ENCODE results near the gene PHACTR3. TPM values are rescaled to one million over a fixed set of nuclear protein-coding genes. Genes with fewer than 3 reads are reported as not detected.

PHACTR3 gene
- total RNA-seq, 1 experiment from 2014 or later = 30.6 TPM

GRCh38 chr20:59788811-59789397, 184.6 kb downstream of the PHACTR3 start:
- Histone ChIP-seq H3K9me2 (replicated peaks; ENCODE audit: low read length) (no peaks in the 10 kb centered on the region), H3K79me2 (ENCODE audit: low read length) (no peaks in the 10 kb centered on the region), H3K9me3 (ENCODE audit: low read length) (no peaks in the 10 kb centered on the region), H3K36me3 (ENCODE audit: low read depth, low read length) (no peaks in the 10 kb centered on the region), H3K9ac (ENCODE audit: low read length) (no peak overlapping the region), H3K27me3 (ENCODE audit: low read length) (no peaks in the 10 kb centered on the region), H4K20me1 (ENCODE audit: low read length) (no peaks in the 10 kb centered on the region), H3K4me3 (ENCODE audit: low read length) (no peak overlapping the region), H3K4me1 (ENCODE audit: insufficient read depth, low read length) (peaks cover 13% of the 10 kb centered on the region; the same call in 1 of the 2 replicates), H3K27ac (ENCODE audit: low read length) (no peak overlapping the region), H2AFZ (ENCODE audit: low read length) (no peak overlapping the region), H3F3A (ENCODE audit: low read length, unreplicated experiment) (no peaks in the 10 kb centered on the region), H3K4me2 (ENCODE audit: low read length) (no peak overlapping the region)
- DNase-seq (no peak), ATAC-seq (no peak)
- no TSS peak for BruUV-seq (replicated peaks)
- CTCF ChIA-PET = no interaction called here
- POLR2A ChIA-PET (ENCODE audit: unreplicated experiment) = interaction anchor here (0.6 kb wide), 1 partner anchor 49 kb away, joined by 4 read pairs; no protein-coding TSS in a partner anchor
- intact Hi-C loops (cut with micrococcal nuclease) = no loop called here
- no peak for TF ChIP-seq EZH2phosphoT487 (IDR thresholded peaks at IDR 0.05; ENCODE audit: borderline replicate concordance, low read length)
- TF ChIP-seq CTCF (conservative IDR thresholded peaks at IDR 0.05; ENCODE audit: low read depth, low read length) = no peak
- TF ChIP-seq EZH2 (IDR thresholded peaks at IDR 0.05; ENCODE audit: low read length, unreplicated experiment) = no peak

- 0 out of 2 replicates have a peak, but pooled peaks cover under 1% of the 10 kb centered on the region for H3K9me3 ChIP-seq (ENCODE audit: low read length)
- no peak overlapping the region for H2AFZ ChIP-seq (ENCODE audit: low read length)
- no TSS peak for BruUV-seq (replicated peaks)
- H3K36me3 ChIP-seq (ENCODE audit: low read depth, low read length) = no peaks in the 10 kb centered on the region
- H3K4me3 ChIP-seq (ENCODE audit: low read length) = no peak overlapping the region
- H3K9me2 ChIP-seq (replicated peaks; ENCODE audit: low read length) = no peaks in the 10 kb centered on the region
- peaks cover 13% of the 10 kb centered on the region; the same call in 1 of the 2 replicates for H3K4me1 ChIP-seq (ENCODE audit: insufficient read depth, low read length)
- H3K4me2 ChIP-seq (ENCODE audit: low read length) = no peak overlapping the region
- no peak overlapping the region for H3K9ac ChIP-seq (ENCODE audit: low read length)
- H3K79me2 ChIP-seq (ENCODE audit: low read length) = no peaks in the 10 kb centered on the region
- ChIA-PET CTCF (interaction anchor here (1.2 kb wide), 1 partner anchor 60 kb away, joined by 6 read pairs; no protein-coding TSS in a partner anchor), POLR2A (ENCODE audit: unreplicated experiment) (no interaction called here)
- no peak overlapping the region for H3K27ac ChIP-seq (ENCODE audit: low read length)
- DNase-seq = no peak
- H3K27me3 ChIP-seq (ENCODE audit: low read length) = no peaks in the 10 kb centered on the region
- intact Hi-C loops (cut with micrococcal nuclease) = no loop called here
- TF ChIP-seq EZH2 (IDR thresholded peaks at IDR 0.05; ENCODE audit: low read length, unreplicated experiment) (no peak), EZH2phosphoT487 (IDR thresholded peaks at IDR 0.05; ENCODE audit: borderline replicate concordance, low read length) (no peak), CTCF (conservative IDR thresholded peaks at IDR 0.05; ENCODE audit: low read depth, low read length) (no peak)
- no peak for ATAC-seq
- H4K20me1 ChIP-seq (ENCODE audit: low read length) = no peaks in the 10 kb centered on the region
- no peaks in the 10 kb centered on the region for H3F3A ChIP-seq (ENCODE audit: low read length, unreplicated experiment)
These were observed 185.3 kb downstream of the PHACTR3 start for GRCh38 chr20:59789686-59790085.

GRCh38 chr20:59790346-59790745, 186.0 kb downstream of the PHACTR3 start:
- Histone ChIP-seq H3K9me2 (replicated peaks; ENCODE audit: low read length) (no peaks in the 10 kb centered on the region), H3K4me3 (ENCODE audit: low read length) (no peak overlapping the region), H4K20me1 (ENCODE audit: low read length) (no peaks in the 10 kb centered on the region), H3K27me3 (ENCODE audit: low read length) (no peaks in the 10 kb centered on the region), H3K4me2 (ENCODE audit: low read length) (no peak overlapping the region), H3K36me3 (ENCODE audit: low read depth, low read length) (peaks cover 4% of the 10 kb centered on the region; the same call in 1 of the 2 replicates), H3K79me2 (ENCODE audit: low read length) (no peaks in the 10 kb centered on the region), H3K9me3 (ENCODE audit: low read length) (peaks cover 5% of the 10 kb centered on the region; the same call in 1 of the 2 replicates), H3K9ac (ENCODE audit: low read length) (no peak overlapping the region), H2AFZ (ENCODE audit: low read length) (no peak overlapping the region), H3F3A (ENCODE audit: low read length, unreplicated experiment) (no peaks in the 10 kb centered on the region), H3K27ac (ENCODE audit: low read length) (no peak overlapping the region), H3K4me1 (ENCODE audit: insufficient read depth, low read length) (peaks cover 13% of the 10 kb centered on the region; the same call in 1 of the 2 replicates)
- peak; percentile 65 for DNase-seq
- CTCF ChIA-PET = interaction anchor here (1.2 kb wide), 1 partner anchor 60 kb away, joined by 6 read pairs; no protein-coding TSS in a partner anchor
- TF ChIP-seq CTCF (conservative IDR thresholded peaks at IDR 0.05; ENCODE audit: low read depth, low read length) = no peak
- no peak for TF ChIP-seq EZH2 (IDR thresholded peaks at IDR 0.05; ENCODE audit: low read length, unreplicated experiment)
- TF ChIP-seq EZH2phosphoT487 (IDR thresholded peaks at IDR 0.05; ENCODE audit: borderline replicate concordance, low read length) = no peak
- intact Hi-C loops (cut with micrococcal nuclease) = no loop called here
- peak; percentile 62 for ATAC-seq
- no TSS peak for BruUV-seq (replicated peaks)
- POLR2A ChIA-PET (ENCODE audit: unreplicated experiment) = interaction anchor here (0.5 to 0.7 kb wide), 2 partner anchors 58 to 157 kb away, joined by 3 to 5 read pairs; no protein-coding TSS in a partner anchor
